C4-2B (cell line): ENCODE measurements around the gene SEC16B.
"Not testable (repeated sequence)": the region's sequence is repeated elsewhere in the genome, so short reads cannot be mapped to it uniquely, and the experiment has no call there.

Experiments
- H3K27ac ChIP-seq: fragments of 450-650 bp; 2 replicates; pipeline ENCODE4 v1.5.1; 2017
- CTCF ChIP-seq: fragments of 450-650 bp; conservative IDR thresholded peaks from 2 replicates; pipeline ENCODE4 v1.5.1; 2017; ENCODE audit warnings: mild to moderate bottlenecking
- ZFX ChIP-seq: fragments of 450-650 bp; IDR thresholded peaks from 2 replicates; pipeline ENCODE4 v1.6.1; 2017

SEC16B gene

GRCh38 chr1:178010674-178011464 is 41.0 kb upstream of the SEC16B start:
- TF ChIP-seq ZFX (no peak), CTCF (no peak)

GRCh38 chr1:178006043-178006442 is 36.2 kb upstream of the SEC16B start:
- TF ChIP-seq ZFX (no peak), CTCF (no peak)
- no peak overlapping the region for H3K27ac ChIP-seq

More at GRCh38 chr1:178010674-178011464, 41.0 kb upstream of the SEC16B start:
- no peak overlapping the region for H3K27ac ChIP-seq

DNA sequence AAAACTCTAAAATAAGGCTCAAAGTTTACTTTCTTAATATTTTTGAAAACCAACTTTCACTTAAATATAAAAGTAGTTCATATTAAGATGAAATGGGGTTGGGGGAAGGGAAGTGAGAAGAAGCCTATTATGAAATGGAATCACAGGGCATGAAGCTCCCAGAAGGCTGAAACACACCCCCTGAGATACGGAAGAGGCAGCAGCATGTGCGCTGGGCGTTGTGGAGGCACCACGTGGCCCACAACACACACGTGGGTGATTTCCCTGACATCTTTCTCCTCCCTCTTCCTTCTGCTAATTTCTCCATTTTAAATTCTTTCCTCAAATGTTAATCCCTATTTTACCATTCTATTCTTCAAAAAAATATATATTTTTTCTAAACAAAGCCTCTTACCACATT is 35.6 kb upstream of the SEC16B start:
- no peak overlapping the region for H3K27ac ChIP-seq
- no peak for TF ChIP-seq CTCF
- TF ChIP-seq ZFX = no peak

DNA sequence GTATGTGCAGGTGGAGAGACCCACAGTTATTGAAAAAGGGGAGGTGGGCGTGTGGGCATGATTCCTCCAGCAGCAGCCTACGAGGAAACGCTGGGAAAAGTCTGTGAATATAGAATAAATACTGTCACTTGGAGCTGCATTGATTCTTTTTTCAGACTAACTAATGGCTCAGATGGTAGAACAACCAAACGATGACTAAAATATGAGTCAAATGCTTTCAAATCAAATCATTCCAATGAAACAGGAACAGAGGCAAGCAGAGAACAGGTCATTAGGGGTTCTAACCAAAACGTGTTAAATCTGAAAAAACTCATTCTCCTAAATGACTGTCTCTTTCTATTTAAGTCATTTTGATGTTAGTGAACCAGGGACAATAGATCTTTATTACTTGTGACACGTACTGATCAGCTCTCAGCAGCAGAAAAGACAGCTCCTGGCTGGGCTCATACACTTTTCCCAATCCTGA is 35.1 kb upstream of the SEC16B start:
- no peak for TF ChIP-seq CTCF
- H3K27ac ChIP-seq = no peak overlapping the region

DNA sequence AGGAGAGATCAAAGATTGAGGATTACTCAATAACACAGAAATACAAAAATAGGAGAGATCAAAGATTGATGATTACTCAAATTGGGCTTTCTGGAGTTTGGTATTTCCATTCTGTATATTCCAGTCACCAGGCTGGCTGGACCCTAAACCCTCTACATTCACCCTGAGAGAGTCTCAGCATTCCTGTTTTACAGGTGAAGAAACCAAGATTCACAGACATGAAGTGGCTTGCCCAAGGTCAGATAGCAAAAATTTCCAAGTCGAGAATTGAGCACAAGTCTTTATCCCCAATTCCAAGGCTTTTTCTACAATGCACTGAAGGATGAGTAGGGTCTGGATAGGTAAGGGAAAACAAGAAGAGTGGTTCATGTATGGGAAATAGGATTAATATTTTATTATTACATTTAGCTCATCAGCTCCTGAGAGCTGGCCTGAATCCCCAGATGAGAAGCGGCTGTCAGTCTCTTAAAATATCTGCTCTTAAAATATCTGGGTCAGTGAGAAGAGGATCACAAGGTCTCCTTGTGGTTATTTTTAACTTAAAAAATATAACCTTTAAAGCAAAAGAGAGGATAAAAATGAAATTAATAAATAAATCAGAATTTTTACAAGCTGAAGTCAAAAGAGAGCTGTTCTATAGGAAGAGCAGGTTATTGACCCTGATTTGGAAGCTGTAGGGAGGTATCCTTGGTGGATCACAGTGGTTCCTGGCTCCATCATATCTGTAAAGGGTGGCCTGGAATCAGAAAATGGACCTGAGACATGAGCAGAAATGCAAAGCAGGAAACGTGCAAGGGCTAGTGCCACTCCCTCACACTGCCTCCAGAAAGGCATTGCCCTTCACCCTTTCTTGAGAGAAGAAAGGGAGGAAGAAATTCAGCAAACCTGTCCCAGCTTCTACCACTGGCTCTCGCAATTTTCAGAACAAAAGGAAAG is 29.1 kb upstream of the SEC16B start:
- no peak overlapping the region for H3K27ac ChIP-seq
- TF ChIP-seq ZFX = no peak
- TF ChIP-seq CTCF = no peak

DNA sequence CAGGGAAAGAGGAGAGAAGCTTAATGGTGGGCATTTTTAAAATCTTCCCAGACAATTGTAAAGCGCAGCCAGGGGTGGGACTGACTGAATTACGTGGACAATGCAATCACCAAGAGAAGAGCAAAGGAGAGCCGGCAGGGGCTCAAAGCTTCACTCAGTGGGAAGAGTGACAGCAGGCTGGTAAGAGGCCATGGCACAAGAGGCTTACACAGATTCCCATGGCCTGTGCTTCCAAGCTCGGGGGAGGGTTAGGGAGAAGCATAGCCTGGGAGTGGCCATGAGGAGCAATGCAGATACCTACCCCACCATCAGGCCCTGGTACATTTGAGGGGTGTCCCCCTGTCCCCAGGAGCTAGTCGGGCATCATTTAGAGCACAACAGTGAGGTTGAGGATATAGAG is 27.1 kb upstream of the SEC16B start:
- TF ChIP-seq CTCF = no peak
- no peak for TF ChIP-seq ZFX
- no peak overlapping the region for H3K27ac ChIP-seq

- no peak overlapping the region for H3K27ac ChIP-seq
- no peak for TF ChIP-seq CTCF
- TF ChIP-seq ZFX = no peak
Measured at GRCh38 chr1:177995369-177995768, 25.5 kb upstream of the SEC16B start.

- H3K27ac ChIP-seq = not testable (repeated sequence)
Measured at GRCh38 chr1:177986281-177986680, 16.4 kb upstream of the SEC16B start.
